Measurements from ENCODE around the gene AMBP. TPM values are rescaled to one million over a fixed set of nuclear protein-coding genes. Genes with fewer than 3 reads are reported as not detected.

The AMBP gene
- total RNA-seq, 1 experiment from 2014 or later = not detected

- no peaks in the 10 kb centered on the region for H3K9me2 ChIP-seq (replicated peaks; ENCODE audit: insufficient read depth, low read length)
- H2AFZ ChIP-seq (ENCODE audit: low read length) = no peak overlapping the region
- no peaks in the 10 kb centered on the region for H4K20me1 ChIP-seq (ENCODE audit: insufficient read depth, low read depth, low read length)
- no peaks in the 10 kb centered on the region for H3K79me2 ChIP-seq (ENCODE audit: low read length)
- no peaks in the 10 kb centered on the region for H3K9me3 ChIP-seq (ENCODE audit: low read length)
- no peaks in the 10 kb centered on the region for H3K36me3 ChIP-seq (ENCODE audit: insufficient read depth, low read length)
- no peak for DNase-seq
- H3K4me3 ChIP-seq (ENCODE audit: low read length) = no peak overlapping the region
- no peaks in the 10 kb centered on the region for H3K27me3 ChIP-seq (ENCODE audit: low read length)
- H3K4me2 ChIP-seq (ENCODE audit: low read depth, low read length, poor library complexity, severe bottlenecking) = no peak overlapping the region
- no peak overlapping the region for H3K9ac ChIP-seq (ENCODE audit: low read length)
- no peaks in the 10 kb centered on the region for H3K4me1 ChIP-seq (ENCODE audit: low read length)
- no peak overlapping the region for H3K27ac ChIP-seq (ENCODE audit: low read length)
These were observed 16.8 kb downstream of the AMBP start for GRCh38 chr9:114061292-114061691.

DNA sequence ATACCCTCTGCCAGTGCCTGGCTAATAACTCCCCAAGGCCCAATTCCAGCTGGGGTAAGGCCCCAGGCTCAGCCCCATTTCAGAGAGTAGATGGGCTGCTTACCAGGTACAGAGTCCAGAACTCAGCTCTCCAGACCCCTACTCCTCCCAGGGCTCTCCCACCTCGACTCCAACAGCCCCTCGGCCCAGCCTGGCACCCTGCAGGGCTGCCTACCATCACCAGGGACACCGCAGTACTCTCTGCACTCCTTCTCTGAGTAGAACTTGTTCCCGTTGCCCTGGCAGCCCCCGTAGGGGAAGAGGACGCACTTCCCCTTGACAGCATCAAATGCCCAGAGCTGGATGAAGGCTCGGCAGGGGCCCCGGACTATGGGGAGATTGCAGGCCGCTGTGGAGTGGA, 17.4 kb downstream of the AMBP start:
- Histone ChIP-seq H3K9ac (ENCODE audit: low read length) (no peak overlapping the region), H3K36me3 (ENCODE audit: insufficient read depth, low read length) (no peaks in the 10 kb centered on the region), H3K9me3 (ENCODE audit: low read length) (no peaks in the 10 kb centered on the region), H4K20me1 (ENCODE audit: insufficient read depth, low read depth, low read length) (no peaks in the 10 kb centered on the region), H2AFZ (ENCODE audit: low read length) (no peak overlapping the region), H3K9me2 (replicated peaks; ENCODE audit: insufficient read depth, low read length) (no peaks in the 10 kb centered on the region), H3K4me3 (ENCODE audit: low read length) (no peak overlapping the region), H3K79me2 (ENCODE audit: low read length) (no peaks in the 10 kb centered on the region), H3K4me1 (ENCODE audit: low read length) (no peaks in the 10 kb centered on the region), H3K27ac (ENCODE audit: low read length) (no peak overlapping the region), H3K27me3 (ENCODE audit: low read length) (no peaks in the 10 kb centered on the region), H3K4me2 (ENCODE audit: low read depth, low read length, poor library complexity, severe bottlenecking) (no peak overlapping the region)
- no peak for DNase-seq

DNA sequence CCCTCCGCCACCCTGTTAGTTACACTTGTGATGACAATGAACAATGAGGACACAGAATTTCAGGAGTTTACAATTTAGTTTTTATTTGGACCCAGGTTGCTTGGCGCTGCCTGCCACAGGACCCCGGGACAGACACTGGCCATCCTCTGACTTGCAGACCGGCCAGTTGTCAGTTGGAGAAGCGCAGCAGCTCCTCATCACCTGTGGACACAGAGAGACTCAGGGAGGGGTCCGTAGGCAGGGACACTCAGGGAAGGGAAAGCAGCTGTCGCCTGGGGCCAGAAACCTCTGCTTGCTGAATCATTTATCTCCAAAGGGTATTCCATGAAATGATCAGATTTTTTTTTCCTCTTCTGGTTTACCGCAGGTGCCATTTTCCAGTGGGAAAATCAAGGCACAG, 18.0 kb downstream of the AMBP start:
- Histone ChIP-seq H2AFZ (ENCODE audit: low read length) (no peak overlapping the region), H3K4me1 (ENCODE audit: low read length) (no peaks in the 10 kb centered on the region), H3K9ac (ENCODE audit: low read length) (no peak overlapping the region), H3K79me2 (ENCODE audit: low read length) (no peaks in the 10 kb centered on the region), H3K27me3 (ENCODE audit: low read length) (no peaks in the 10 kb centered on the region), H3K9me2 (replicated peaks; ENCODE audit: insufficient read depth, low read length) (no peaks in the 10 kb centered on the region), H3K36me3 (ENCODE audit: insufficient read depth, low read length) (no peaks in the 10 kb centered on the region), H4K20me1 (ENCODE audit: insufficient read depth, low read depth, low read length) (no peaks in the 10 kb centered on the region), H3K4me3 (ENCODE audit: low read length) (no peak overlapping the region), H3K9me3 (ENCODE audit: low read length) (no peaks in the 10 kb centered on the region), H3K27ac (ENCODE audit: low read length) (no peak overlapping the region), H3K4me2 (ENCODE audit: low read depth, low read length, poor library complexity, severe bottlenecking) (no peak overlapping the region)
- no peak for DNase-seq

GRCh38 chr9:114059047-114059803, 18.9 kb downstream of the AMBP start:
- Histone ChIP-seq H3K4me1 (ENCODE audit: low read length) (no peaks in the 10 kb centered on the region), H3K27me3 (ENCODE audit: low read length) (no peaks in the 10 kb centered on the region), H3K9me3 (ENCODE audit: low read length) (no peaks in the 10 kb centered on the region), H3K79me2 (ENCODE audit: low read length) (no peaks in the 10 kb centered on the region), H3K9me2 (replicated peaks; ENCODE audit: insufficient read depth, low read length) (no peaks in the 10 kb centered on the region), H3K4me2 (ENCODE audit: low read depth, low read length, poor library complexity, severe bottlenecking) (no peak overlapping the region), H3K27ac (ENCODE audit: low read length) (no peak overlapping the region), H3K4me3 (ENCODE audit: low read length) (no peak overlapping the region), H4K20me1 (ENCODE audit: insufficient read depth, low read depth, low read length) (no peaks in the 10 kb centered on the region), H3K36me3 (ENCODE audit: insufficient read depth, low read length) (no peaks in the 10 kb centered on the region), H2AFZ (ENCODE audit: low read length) (no peak overlapping the region), H3K9ac (ENCODE audit: low read length) (no peak overlapping the region)
- DNase-seq = no peak

DNA sequence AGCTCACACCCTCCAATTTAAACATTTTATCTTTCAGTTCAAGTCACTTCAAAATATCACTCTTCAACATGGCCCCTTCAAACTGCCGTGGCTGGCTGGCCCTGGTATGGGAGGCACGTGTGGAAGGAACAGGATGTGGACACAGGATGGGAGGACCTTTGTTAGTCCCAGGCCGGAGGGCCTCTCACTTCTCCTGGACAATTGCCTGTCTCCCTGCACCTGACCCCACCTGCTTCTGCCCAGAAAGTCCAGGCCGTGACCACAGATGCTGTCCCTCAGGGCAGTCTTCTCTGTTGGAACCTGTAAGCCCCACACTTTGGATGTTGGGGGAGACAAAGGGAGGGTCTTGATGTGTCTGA, 19.4 kb downstream of the AMBP start:
- no peaks in the 10 kb centered on the region for H3K27me3 ChIP-seq (ENCODE audit: low read length)
- no peaks in the 10 kb centered on the region for H4K20me1 ChIP-seq (ENCODE audit: insufficient read depth, low read depth, low read length)
- H3K36me3 ChIP-seq (ENCODE audit: insufficient read depth, low read length) = no peaks in the 10 kb centered on the region
- no peaks in the 10 kb centered on the region for H3K79me2 ChIP-seq (ENCODE audit: low read length)
- H3K4me2 ChIP-seq (ENCODE audit: low read depth, low read length, poor library complexity, severe bottlenecking) = no peak overlapping the region
- H3K4me3 ChIP-seq (ENCODE audit: low read length) = no peak overlapping the region
- no peaks in the 10 kb centered on the region for H3K4me1 ChIP-seq (ENCODE audit: low read length)
- no peak overlapping the region for H3K9ac ChIP-seq (ENCODE audit: low read length)
- no peak for DNase-seq
- H2AFZ ChIP-seq (ENCODE audit: low read length) = no peak overlapping the region
- no peaks in the 10 kb centered on the region for H3K9me2 ChIP-seq (replicated peaks; ENCODE audit: insufficient read depth, low read length)
- H3K27ac ChIP-seq (ENCODE audit: low read length) = no peak overlapping the region
- H3K9me3 ChIP-seq (ENCODE audit: low read length) = no peaks in the 10 kb centered on the region

GRCh38 chr9:114057161-114057885, 20.8 kb downstream of the AMBP start:
- H3K9me2 ChIP-seq (replicated peaks; ENCODE audit: insufficient read depth, low read length) = no peaks in the 10 kb centered on the region
- no peak overlapping the region for H3K9ac ChIP-seq (ENCODE audit: low read length)
- no peak overlapping the region for H2AFZ ChIP-seq (ENCODE audit: low read length)
- H3K79me2 ChIP-seq (ENCODE audit: low read length) = no peaks in the 10 kb centered on the region
- no peaks in the 10 kb centered on the region for H3K9me3 ChIP-seq (ENCODE audit: low read length)
- no peaks in the 10 kb centered on the region for H3K4me1 ChIP-seq (ENCODE audit: low read length)
- no peak for DNase-seq
- H3K36me3 ChIP-seq (ENCODE audit: insufficient read depth, low read length) = no peaks in the 10 kb centered on the region
- H3K4me3 ChIP-seq (ENCODE audit: low read length) = no peak overlapping the region
- H3K4me2 ChIP-seq (ENCODE audit: low read depth, low read length, poor library complexity, severe bottlenecking) = no peak overlapping the region
- H3K27ac ChIP-seq (ENCODE audit: low read length) = no peak overlapping the region
- H4K20me1 ChIP-seq (ENCODE audit: insufficient read depth, low read depth, low read length) = no peaks in the 10 kb centered on the region
- no peaks in the 10 kb centered on the region for H3K27me3 ChIP-seq (ENCODE audit: low read length)

- Histone ChIP-seq H3K4me3 (ENCODE audit: low read length) (no peak overlapping the region), H3K9me3 (ENCODE audit: low read length) (no peaks in the 10 kb centered on the region), H3K36me3 (ENCODE audit: insufficient read depth, low read length) (no peaks in the 10 kb centered on the region), H2AFZ (ENCODE audit: low read length) (no peak overlapping the region), H3K9ac (ENCODE audit: low read length) (no peak overlapping the region), H3K9me2 (replicated peaks; ENCODE audit: insufficient read depth, low read length) (no peaks in the 10 kb centered on the region), H3K79me2 (ENCODE audit: low read length) (no peaks in the 10 kb centered on the region), H4K20me1 (ENCODE audit: insufficient read depth, low read depth, low read length) (no peaks in the 10 kb centered on the region), H3K27me3 (ENCODE audit: low read length) (no peaks in the 10 kb centered on the region), H3K27ac (ENCODE audit: low read length) (no peak overlapping the region), H3K4me1 (ENCODE audit: low read length) (no peaks in the 10 kb centered on the region), H3K4me2 (ENCODE audit: low read depth, low read length, poor library complexity, severe bottlenecking) (no peak overlapping the region)
- no peak for DNase-seq
These were observed 21.6 kb downstream of the AMBP start for GRCh38 chr9:114056527-114056926.

DNA sequence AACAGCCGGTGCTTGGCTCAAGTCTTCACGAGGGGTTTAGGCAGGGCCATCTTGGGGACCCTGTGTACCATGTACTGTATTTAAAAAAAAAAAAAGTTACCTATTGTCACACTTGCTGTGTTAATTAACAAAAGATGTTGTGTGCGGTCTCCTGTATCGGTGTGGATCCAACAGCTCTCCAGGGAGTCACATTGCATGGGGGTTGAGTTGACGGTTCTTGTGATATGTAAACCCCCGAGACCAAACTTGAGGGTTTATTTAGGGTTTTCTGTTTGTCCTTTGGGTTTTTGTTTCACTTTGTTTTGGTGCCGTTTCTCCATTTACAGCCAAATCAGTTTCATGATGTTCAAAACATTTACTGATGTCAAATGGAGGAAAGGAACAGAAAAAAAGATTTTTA, 22.2 kb downstream of the AMBP start:
- H2AFZ ChIP-seq (ENCODE audit: low read length) = no peak overlapping the region
- no peak overlapping the region for H3K9ac ChIP-seq (ENCODE audit: low read length)
- H4K20me1 ChIP-seq (ENCODE audit: insufficient read depth, low read depth, low read length) = no peaks in the 10 kb centered on the region
- H3K27ac ChIP-seq (ENCODE audit: low read length) = no peak overlapping the region
- no peak for DNase-seq
- H3K4me2 ChIP-seq (ENCODE audit: low read depth, low read length, poor library complexity, severe bottlenecking) = no peak overlapping the region
- no peaks in the 10 kb centered on the region for H3K9me2 ChIP-seq (replicated peaks; ENCODE audit: insufficient read depth, low read length)
- H3K79me2 ChIP-seq (ENCODE audit: low read length) = no peaks in the 10 kb centered on the region
- H3K4me1 ChIP-seq (ENCODE audit: low read length) = no peaks in the 10 kb centered on the region
- no peaks in the 10 kb centered on the region for H3K36me3 ChIP-seq (ENCODE audit: insufficient read depth, low read length)
- no peaks in the 10 kb centered on the region for H3K27me3 ChIP-seq (ENCODE audit: low read length)
- no peak overlapping the region for H3K4me3 ChIP-seq (ENCODE audit: low read length)
- H3K9me3 ChIP-seq (ENCODE audit: low read length) = no peaks in the 10 kb centered on the region

Measured in Karpas-422 (cell line).